ENCODE data around the gene MAP1LC3B.

The MAP1LC3B gene

GRCh38 chr16:87404764-87405625, 12.9 kb downstream of the MAP1LC3B start:
- Mint-ChIP-seq H3K4me3 (no peak overlapping the region), H3K27me3 (no peaks in the 10 kb centered on the region), H3K27ac (no peak overlapping the region), H3K36me3 (peaks cover 33% of the 10 kb centered on the region), H3K9me3 (no peaks in the 10 kb centered on the region), H3K4me1 (no peaks in the 10 kb centered on the region)
- no peak for DNase-seq
- CTCF ChIA-PET, result no interaction called here

DNA sequence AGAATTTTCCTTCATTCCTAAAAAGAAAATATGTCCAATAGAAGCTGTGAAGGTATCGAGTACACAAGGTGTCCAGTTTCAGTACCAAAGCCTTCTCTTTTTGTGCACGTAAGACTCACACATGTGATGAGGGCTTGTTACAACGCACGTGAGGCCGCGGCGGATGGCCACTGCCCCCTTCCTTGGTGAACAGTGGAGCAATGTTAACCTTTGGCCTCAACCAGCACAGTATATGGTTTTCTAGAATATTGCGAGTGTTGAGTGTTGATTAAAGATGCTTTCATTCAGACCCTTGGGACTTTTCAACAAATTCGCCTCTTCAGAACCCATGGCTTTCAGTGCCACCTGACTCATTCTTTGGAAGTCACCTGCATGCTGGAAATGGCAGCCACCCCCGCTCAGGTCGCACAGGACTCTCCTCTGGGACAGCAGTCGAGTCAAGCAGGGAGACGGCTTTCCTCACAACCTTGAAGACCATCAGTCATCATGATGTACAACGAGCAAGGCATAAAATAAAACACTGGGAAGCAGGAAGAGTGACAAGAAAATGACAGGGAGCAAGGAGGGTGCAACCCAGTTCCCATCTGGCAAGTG, 14.5 kb downstream of the MAP1LC3B start:
- Mint-ChIP-seq H3K4me3 (no peak overlapping the region), H3K4me1 (no peaks in the 10 kb centered on the region), H3K27ac (peak overlapping the region; percentile 33), H3K27me3 (no peaks in the 10 kb centered on the region), H3K9me3 (no peaks in the 10 kb centered on the region), H3K36me3 (peaks cover 28% of the 10 kb centered on the region)
- DNase-seq, result no peak
- CTCF ChIA-PET, result interaction anchor here (0.6 to 1.8 kb wide), 3 partner anchors 10 to 230 kb away, joined by 3 to 5 read pairs (median 4); no protein-coding TSS in a partner anchor

DNA sequence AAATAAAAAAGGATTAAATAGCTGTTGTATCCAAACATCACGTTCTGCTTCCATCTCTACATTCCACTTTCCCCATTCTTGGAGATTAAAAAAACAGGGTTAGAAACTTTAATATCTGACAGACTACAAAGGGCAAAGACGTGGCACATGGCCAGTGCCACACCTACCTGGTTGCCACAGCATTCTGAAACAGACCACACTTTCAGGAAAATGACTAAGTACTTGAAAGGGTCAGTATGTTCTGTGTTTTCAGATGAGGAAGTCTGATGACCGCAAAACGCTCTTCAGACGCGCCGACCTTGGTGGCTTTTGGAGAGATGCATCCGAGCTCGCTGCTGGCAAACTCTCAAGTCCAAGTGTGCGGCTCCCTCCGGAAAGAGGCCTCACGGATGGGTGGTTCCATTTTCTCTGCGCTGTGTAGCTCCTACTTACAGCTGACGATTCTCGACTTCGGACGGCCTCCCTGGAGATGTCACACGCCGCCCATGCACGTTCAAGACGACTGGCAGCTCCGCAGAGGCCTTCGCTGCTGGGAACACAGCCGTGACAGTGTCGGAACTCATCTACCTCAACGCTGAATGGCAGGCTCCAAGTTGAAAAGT, 15.5 kb downstream of the MAP1LC3B start:
- no peak overlapping the region for H3K4me3 Mint-ChIP-seq
- H3K4me1 Mint-ChIP-seq, result no peaks in the 10 kb centered on the region
- CTCF ChIA-PET, result interaction anchor here (1.0 to 1.8 kb wide), 2 partner anchors 9 to 229 kb away, joined by 3 to 5 read pairs; no protein-coding TSS in a partner anchor
- peaks cover 29% of the 10 kb centered on the region for H3K36me3 Mint-ChIP-seq
- no peaks in the 10 kb centered on the region for H3K27me3 Mint-ChIP-seq
- peak overlapping the region; percentile 52 for H3K27ac Mint-ChIP-seq
- no peak for DNase-seq
- no peaks in the 10 kb centered on the region for H3K9me3 Mint-ChIP-seq

- no peaks in the 10 kb centered on the region for H3K27me3 Mint-ChIP-seq
- H3K9me3 Mint-ChIP-seq, result no peaks in the 10 kb centered on the region
- no peak overlapping the region for H3K27ac Mint-ChIP-seq
- H3K4me3 Mint-ChIP-seq, result no peak overlapping the region
- CTCF ChIA-PET, result no interaction called here
- peaks cover 22% of the 10 kb centered on the region for H3K36me3 Mint-ChIP-seq
- no peak for DNase-seq
- no peaks in the 10 kb centered on the region for H3K4me1 Mint-ChIP-seq
Measured at GRCh38 chr16:87409153-87409552, 17.0 kb downstream of the MAP1LC3B start.

- H3K27ac Mint-ChIP-seq, result no peak overlapping the region
- H3K36me3 Mint-ChIP-seq, result peaks cover 21% of the 10 kb centered on the region
- CTCF ChIA-PET, result no interaction called here
- H3K4me3 Mint-ChIP-seq, result no peak overlapping the region
- DNase-seq, result no peak
- no peaks in the 10 kb centered on the region for H3K4me1 Mint-ChIP-seq
- H3K27me3 Mint-ChIP-seq, result no peaks in the 10 kb centered on the region
- H3K9me3 Mint-ChIP-seq, result no peaks in the 10 kb centered on the region
Measured at GRCh38 chr16:87409781-87410180, 17.6 kb downstream of the MAP1LC3B start.

GRCh38 chr16:87410530-87410929, 18.4 kb downstream of the MAP1LC3B start:
- H3K9me3 Mint-ChIP-seq, result no peaks in the 10 kb centered on the region
- no peaks in the 10 kb centered on the region for H3K27me3 Mint-ChIP-seq
- H3K27ac Mint-ChIP-seq, result no peak overlapping the region
- H3K4me1 Mint-ChIP-seq, result no peaks in the 10 kb centered on the region
- no peak overlapping the region for H3K4me3 Mint-ChIP-seq
- CTCF ChIA-PET, result no interaction called here
- no peak for DNase-seq
- peaks cover 15% of the 10 kb centered on the region for H3K36me3 Mint-ChIP-seq

DNA sequence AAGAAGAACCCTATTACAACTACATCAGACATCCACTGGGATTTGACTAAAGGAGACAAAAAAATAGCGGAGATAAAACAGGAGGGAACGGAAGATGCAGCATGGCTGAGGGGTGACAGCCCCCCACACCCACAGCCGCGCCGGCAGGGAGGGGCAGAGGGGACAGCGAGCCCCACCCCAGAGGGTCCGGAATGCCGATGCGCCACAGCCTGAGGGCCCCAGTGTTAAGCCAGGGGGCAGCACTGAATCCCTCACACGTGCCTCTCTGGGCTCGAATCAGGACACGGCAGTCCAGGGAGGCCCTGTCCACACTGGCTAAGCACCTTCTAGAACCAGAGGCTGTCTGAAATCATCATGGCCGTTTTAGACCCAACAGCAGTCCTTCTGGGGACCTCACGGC, 18.8 kb downstream of the MAP1LC3B start:
- no peaks in the 10 kb centered on the region for H3K9me3 Mint-ChIP-seq
- CTCF ChIA-PET, result no interaction called here
- H3K27ac Mint-ChIP-seq, result no peak overlapping the region

GRCh38 chr16:87411375-87412271, 19.5 kb downstream of the MAP1LC3B start:
- CTCF ChIA-PET, result no interaction called here
- peaks cover 13% of the 10 kb centered on the region for H3K36me3 Mint-ChIP-seq
- H3K27me3 Mint-ChIP-seq, result no peaks in the 10 kb centered on the region
- H3K4me3 Mint-ChIP-seq, result no peak overlapping the region
- no peaks in the 10 kb centered on the region for H3K9me3 Mint-ChIP-seq
- H3K27ac Mint-ChIP-seq, result no peak overlapping the region
- H3K4me1 Mint-ChIP-seq, result no peaks in the 10 kb centered on the region
- DNase-seq, result no peak

More for the DNA sequence above, 18.8 kb downstream of the MAP1LC3B start:
- no peaks in the 10 kb centered on the region for H3K27me3 Mint-ChIP-seq
- peaks cover 14% of the 10 kb centered on the region for H3K36me3 Mint-ChIP-seq
- no peak overlapping the region for H3K4me3 Mint-ChIP-seq
- no peak for DNase-seq
- H3K4me1 Mint-ChIP-seq, result no peaks in the 10 kb centered on the region

- CTCF ChIA-PET, result no interaction called here
- H3K27ac Mint-ChIP-seq, result no peak overlapping the region
- H3K4me1 Mint-ChIP-seq, result no peaks in the 10 kb centered on the region
- no peak overlapping the region for H3K4me3 Mint-ChIP-seq
- DNase-seq, result no peak
- no peaks in the 10 kb centered on the region for H3K27me3 Mint-ChIP-seq
- H3K9me3 Mint-ChIP-seq, result no peaks in the 10 kb centered on the region
- H3K36me3 Mint-ChIP-seq, result peaks cover 10% of the 10 kb centered on the region
Measured at GRCh38 chr16:87412371-87412995, 20.3 kb downstream of the MAP1LC3B start.

- no peaks in the 10 kb centered on the region for H3K4me1 Mint-ChIP-seq
- peaks cover 10% of the 10 kb centered on the region for H3K36me3 Mint-ChIP-seq
- no peaks in the 10 kb centered on the region for H3K27me3 Mint-ChIP-seq
- no peak for DNase-seq
- CTCF ChIA-PET, result no interaction called here
- H3K4me3 Mint-ChIP-seq, result no peak overlapping the region
- H3K9me3 Mint-ChIP-seq, result no peaks in the 10 kb centered on the region
- H3K27ac Mint-ChIP-seq, result no peak overlapping the region
Measured at GRCh38 chr16:87412996-87413421, 20.9 kb downstream of the MAP1LC3B start.

GRCh38 chr16:87414251-87414680, 22.1 kb downstream of the MAP1LC3B start:
- DNase-seq, result no peak
- H3K36me3 Mint-ChIP-seq, result peaks cover 10% of the 10 kb centered on the region
- CTCF ChIA-PET, result no interaction called here
- no peak overlapping the region for H3K27ac Mint-ChIP-seq
- H3K4me1 Mint-ChIP-seq, result no peaks in the 10 kb centered on the region
- H3K9me3 Mint-ChIP-seq, result no peaks in the 10 kb centered on the region
- no peaks in the 10 kb centered on the region for H3K27me3 Mint-ChIP-seq
- no peak overlapping the region for H3K4me3 Mint-ChIP-seq

GRCh38 chr16:87415441-87415840, 23.3 kb downstream of the MAP1LC3B start:
- no peaks in the 10 kb centered on the region for H3K4me1 Mint-ChIP-seq
- H3K9me3 Mint-ChIP-seq, result no peaks in the 10 kb centered on the region
- no peak overlapping the region for H3K27ac Mint-ChIP-seq
- no peaks in the 10 kb centered on the region for H3K27me3 Mint-ChIP-seq
- CTCF ChIA-PET, result interaction anchor here (0.6 to 2.8 kb wide), 3 partner anchors 10 to 220 kb away, joined by 3 to 28 read pairs (median 3); no protein-coding TSS in a partner anchor
- no peak overlapping the region for H3K4me3 Mint-ChIP-seq
- no peak for DNase-seq
- H3K36me3 Mint-ChIP-seq, result peaks cover 10% of the 10 kb centered on the region

DNA sequence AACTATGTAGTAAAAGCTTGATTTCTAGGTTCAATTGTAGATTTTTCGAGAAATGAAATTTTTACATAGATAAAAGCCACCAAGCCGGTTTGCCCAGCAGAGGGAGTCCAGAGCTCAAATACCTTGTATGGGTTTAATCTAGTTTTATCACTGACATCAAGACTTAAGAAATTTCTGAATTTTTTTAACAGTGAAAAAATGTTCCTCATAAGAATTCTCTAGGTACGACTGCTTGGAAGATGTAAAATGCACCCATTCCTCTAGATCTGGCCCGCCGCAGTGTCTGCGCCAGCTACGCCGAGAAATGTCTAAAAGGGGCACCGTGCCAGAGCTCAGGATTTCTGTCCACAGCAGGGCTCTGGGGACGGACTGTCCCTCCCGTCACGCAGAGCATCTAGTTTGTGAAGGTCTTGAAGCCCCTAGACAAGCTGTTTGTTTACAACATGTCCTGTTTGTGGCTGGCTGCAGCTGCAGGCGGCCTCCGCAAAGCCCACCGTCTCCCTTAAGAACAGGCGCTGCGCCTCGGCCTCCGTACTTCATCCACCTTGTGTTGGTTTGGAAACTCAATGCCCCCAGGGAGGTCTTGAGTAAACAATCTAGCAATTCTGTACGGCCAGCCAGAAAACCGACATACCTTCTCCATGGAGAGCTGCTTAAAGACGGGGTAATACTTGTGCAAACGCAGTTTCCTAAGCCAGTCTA, 24.8 kb downstream of the MAP1LC3B start:
- no peak overlapping the region for H3K4me3 Mint-ChIP-seq
- no peaks in the 10 kb centered on the region for H3K9me3 Mint-ChIP-seq
- DNase-seq, result peak; percentile 60
- no peak overlapping the region for H3K27ac Mint-ChIP-seq
- CTCF ChIA-PET, result interaction anchor here (0.6 to 2.8 kb wide), 12 partner anchors 9 to 352 kb away, joined by 3 to 28 read pairs (median 3); no protein-coding TSS in a partner anchor
- H3K36me3 Mint-ChIP-seq, result peaks cover 9% of the 10 kb centered on the region
- no peaks in the 10 kb centered on the region for H3K4me1 Mint-ChIP-seq
- no peaks in the 10 kb centered on the region for H3K27me3 Mint-ChIP-seq

All from activated naive CD4-positive, alpha-beta T cell treated with anti-CD3 and anti-CD28 coated beads, Interleukin-2, amount 10 ng/mL, durations not matched to agents 7 days and 5 days (primary cell).